H1 (cell line): ENCODE results near the gene TTC4. TPM values are rescaled to one million over a fixed set of nuclear protein-coding genes. Genes with fewer than 3 reads are reported as not detected.

Source experiments
- CREB1 ChIP-seq: IDR thresholded peaks from 2 replicates; pipeline ENCODE4 v1.6.1; 2012; ENCODE audit warnings: inconsistent platforms
- KDM4A ChIP-seq: IDR thresholded peaks from one replicate; pipeline ENCODE4 v1.7.1; 2012; ENCODE audit warnings: low read depth, mild to moderate bottlenecking, moderate library complexity, low read length, inconsistent platforms; ENCODE audit not compliant: severe bottlenecking
- POU5F1 ChIP-seq: IDR thresholded peaks from 2 replicates; pipeline ENCODE4 v1.6.1; 2011; ENCODE audit warnings: low read depth, mild to moderate bottlenecking, low read length, moderate library complexity
- TBP ChIP-seq: IDR thresholded peaks from 2 replicates; pipeline ENCODE4 v1.6.1; 2011; ENCODE audit warnings: low read depth, low read length, improper control_type of control experiment
- polyA plus RNA-seq, 7 experiments: library from polyadenylated mRNA; depleted of rRNA in 3 of 7; stranded (reverse) in 5 of 7; unstranded in 2 of 7; fragments of >200 nt in 5 of 7; fragments of 200-250 nt in 2 of 7; gene quantifications; 1 replicate in 5 of 7; 2 replicates in 1 of 7; 4 replicates in 1 of 7; pipeline versions ENCODE4 v1.2.1 to v1.2.3, GENCODE V29; 2011 to 2013; ENCODE audit warnings: missing spikeins in 2 of 7, mixed read lengths in 2 of 7
- total RNA-seq: library from RNA; stranded (reverse); fragmentation: NEBNext Ultra II Directional; extraction: Animal tissue kit (Norgen Biotek cat#: 25700); gene quantifications from 2 replicates; pipeline ENCODE4 v1.2.1, GENCODE V29; 2021
- TF ChIP-seq, protein P1 (sequence below): fragments of 300-600 bp; sonication (generic); IDR thresholded peaks from 2 replicates; pipeline ENCODE4 v1.7.1; 2012; ENCODE audit warnings: low read length, moderate library complexity, mild to moderate bottlenecking, inconsistent platforms; ENCODE audit not compliant: insufficient replicate concordance
- TF ChIP-seq, protein P2 (sequence below): IDR thresholded peaks from 2 replicates; pipeline ENCODE4 v1.6.1; 2012; ENCODE audit warnings: inconsistent platforms

The TTC4 gene
- total and polyA plus RNA-seq, 2 of the 8 experiments (the other 6 are each of a cell fraction or from before 2014, with no cell fraction given): 21.0 to 25.1 TPM

GRCh38 chr1:54697896-54698295 lies 17.8 kb upstream of the TTC4 start (continued):
- TF ChIP-seq, protein P1, sequence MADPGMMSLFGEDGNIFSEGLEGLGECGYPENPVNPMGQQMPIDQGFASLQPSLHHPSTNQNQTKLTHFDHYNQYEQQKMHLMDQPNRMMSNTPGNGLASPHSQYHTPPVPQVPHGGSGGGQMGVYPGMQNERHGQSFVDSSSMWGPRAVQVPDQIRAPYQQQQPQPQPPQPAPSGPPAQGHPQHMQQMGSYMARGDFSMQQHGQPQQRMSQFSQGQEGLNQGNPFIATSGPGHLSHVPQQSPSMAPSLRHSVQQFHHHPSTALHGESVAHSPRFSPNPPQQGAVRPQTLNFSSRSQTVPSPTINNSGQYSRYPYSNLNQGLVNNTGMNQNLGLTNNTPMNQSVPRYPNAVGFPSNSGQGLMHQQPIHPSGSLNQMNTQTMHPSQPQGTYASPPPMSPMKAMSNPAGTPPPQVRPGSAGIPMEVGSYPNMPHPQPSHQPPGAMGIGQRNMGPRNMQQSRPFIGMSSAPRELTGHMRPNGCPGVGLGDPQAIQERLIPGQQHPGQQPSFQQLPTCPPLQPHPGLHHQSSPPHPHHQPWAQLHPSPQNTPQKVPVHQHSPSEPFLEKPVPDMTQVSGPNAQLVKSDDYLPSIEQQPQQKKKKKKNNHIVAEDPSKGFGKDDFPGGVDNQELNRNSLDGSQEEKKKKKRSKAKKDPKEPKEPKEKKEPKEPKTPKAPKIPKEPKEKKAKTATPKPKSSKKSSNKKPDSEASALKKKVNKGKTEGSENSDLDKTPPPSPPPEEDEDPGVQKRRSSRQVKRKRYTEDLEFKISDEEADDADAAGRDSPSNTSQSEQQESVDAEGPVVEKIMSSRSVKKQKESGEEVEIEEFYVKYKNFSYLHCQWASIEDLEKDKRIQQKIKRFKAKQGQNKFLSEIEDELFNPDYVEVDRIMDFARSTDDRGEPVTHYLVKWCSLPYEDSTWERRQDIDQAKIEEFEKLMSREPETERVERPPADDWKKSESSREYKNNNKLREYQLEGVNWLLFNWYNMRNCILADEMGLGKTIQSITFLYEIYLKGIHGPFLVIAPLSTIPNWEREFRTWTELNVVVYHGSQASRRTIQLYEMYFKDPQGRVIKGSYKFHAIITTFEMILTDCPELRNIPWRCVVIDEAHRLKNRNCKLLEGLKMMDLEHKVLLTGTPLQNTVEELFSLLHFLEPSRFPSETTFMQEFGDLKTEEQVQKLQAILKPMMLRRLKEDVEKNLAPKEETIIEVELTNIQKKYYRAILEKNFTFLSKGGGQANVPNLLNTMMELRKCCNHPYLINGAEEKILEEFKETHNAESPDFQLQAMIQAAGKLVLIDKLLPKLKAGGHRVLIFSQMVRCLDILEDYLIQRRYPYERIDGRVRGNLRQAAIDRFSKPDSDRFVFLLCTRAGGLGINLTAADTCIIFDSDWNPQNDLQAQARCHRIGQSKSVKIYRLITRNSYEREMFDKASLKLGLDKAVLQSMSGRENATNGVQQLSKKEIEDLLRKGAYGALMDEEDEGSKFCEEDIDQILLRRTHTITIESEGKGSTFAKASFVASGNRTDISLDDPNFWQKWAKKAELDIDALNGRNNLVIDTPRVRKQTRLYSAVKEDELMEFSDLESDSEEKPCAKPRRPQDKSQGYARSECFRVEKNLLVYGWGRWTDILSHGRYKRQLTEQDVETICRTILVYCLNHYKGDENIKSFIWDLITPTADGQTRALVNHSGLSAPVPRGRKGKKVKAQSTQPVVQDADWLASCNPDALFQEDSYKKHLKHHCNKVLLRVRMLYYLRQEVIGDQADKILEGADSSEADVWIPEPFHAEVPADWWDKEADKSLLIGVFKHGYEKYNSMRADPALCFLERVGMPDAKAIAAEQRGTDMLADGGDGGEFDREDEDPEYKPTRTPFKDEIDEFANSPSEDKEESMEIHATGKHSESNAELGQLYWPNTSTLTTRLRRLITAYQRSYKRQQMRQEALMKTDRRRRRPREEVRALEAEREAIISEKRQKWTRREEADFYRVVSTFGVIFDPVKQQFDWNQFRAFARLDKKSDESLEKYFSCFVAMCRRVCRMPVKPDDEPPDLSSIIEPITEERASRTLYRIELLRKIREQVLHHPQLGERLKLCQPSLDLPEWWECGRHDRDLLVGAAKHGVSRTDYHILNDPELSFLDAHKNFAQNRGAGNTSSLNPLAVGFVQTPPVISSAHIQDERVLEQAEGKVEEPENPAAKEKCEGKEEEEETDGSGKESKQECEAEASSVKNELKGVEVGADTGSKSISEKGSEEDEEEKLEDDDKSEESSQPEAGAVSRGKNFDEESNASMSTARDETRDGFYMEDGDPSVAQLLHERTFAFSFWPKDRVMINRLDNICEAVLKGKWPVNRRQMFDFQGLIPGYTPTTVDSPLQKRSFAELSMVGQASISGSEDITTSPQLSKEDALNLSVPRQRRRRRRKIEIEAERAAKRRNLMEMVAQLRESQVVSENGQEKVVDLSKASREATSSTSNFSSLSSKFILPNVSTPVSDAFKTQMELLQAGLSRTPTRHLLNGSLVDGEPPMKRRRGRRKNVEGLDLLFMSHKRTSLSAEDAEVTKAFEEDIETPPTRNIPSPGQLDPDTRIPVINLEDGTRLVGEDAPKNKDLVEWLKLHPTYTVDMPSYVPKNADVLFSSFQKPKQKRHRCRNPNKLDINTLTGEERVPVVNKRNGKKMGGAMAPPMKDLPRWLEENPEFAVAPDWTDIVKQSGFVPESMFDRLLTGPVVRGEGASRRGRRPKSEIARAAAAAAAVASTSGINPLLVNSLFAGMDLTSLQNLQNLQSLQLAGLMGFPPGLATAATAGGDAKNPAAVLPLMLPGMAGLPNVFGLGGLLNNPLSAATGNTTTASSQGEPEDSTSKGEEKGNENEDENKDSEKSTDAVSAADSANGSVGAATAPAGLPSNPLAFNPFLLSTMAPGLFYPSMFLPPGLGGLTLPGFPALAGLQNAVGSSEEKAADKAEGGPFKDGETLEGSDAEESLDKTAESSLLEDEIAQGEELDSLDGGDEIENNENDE: no peak
- TF ChIP-seq CREB1 (no peak), TBP (no peak), KDM4A (no peak), POU5F1 (no peak)
- TF ChIP-seq, protein P2, sequence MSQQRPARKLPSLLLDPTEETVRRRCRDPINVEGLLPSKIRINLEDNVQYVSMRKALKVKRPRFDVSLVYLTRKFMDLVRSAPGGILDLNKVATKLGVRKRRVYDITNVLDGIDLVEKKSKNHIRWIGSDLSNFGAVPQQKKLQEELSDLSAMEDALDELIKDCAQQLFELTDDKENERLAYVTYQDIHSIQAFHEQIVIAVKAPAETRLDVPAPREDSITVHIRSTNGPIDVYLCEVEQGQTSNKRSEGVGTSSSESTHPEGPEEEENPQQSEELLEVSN: no peak
